Endothelial cell (in vitro differentiated cells): ENCODE measurements around the gene ARHGAP6. TPM values are rescaled to one million over a fixed set of nuclear protein-coding genes. Genes with fewer than 3 reads are reported as not detected.

Experiments used
- DNase-seq: peaks from one replicate; pipeline ENCODE4 v3.0.0; 2021; ENCODE audit warnings: low spot score
- H3K27ac Mint-ChIP-seq: one replicate; pipeline ENCODE4 v1.8.0; 2021; ENCODE audit warnings: mixed read lengths, inconsistent platforms; ENCODE audit not compliant: unreplicated experiment
- H3K27me3 Mint-ChIP-seq: one replicate; pipeline ENCODE4 v1.8.0; 2021; ENCODE audit warnings: mild to moderate bottlenecking, moderate library complexity, mixed read lengths, inconsistent platforms; ENCODE audit not compliant: unreplicated experiment
- H3K36me3 Mint-ChIP-seq: one replicate; pipeline ENCODE4 v1.8.0; 2021; ENCODE audit warnings: mild to moderate bottlenecking, low read depth, mixed read lengths, inconsistent platforms; ENCODE audit not compliant: unreplicated experiment
- H3K4me1 Mint-ChIP-seq: one replicate; pipeline ENCODE4 v1.8.0; 2021; ENCODE audit warnings: mild to moderate bottlenecking, mixed read lengths, inconsistent platforms; ENCODE audit not compliant: unreplicated experiment
- H3K4me3 Mint-ChIP-seq: one replicate; pipeline ENCODE4 v1.8.0; 2021; ENCODE audit warnings: mild to moderate bottlenecking, mixed read lengths, inconsistent platforms; ENCODE audit not compliant: unreplicated experiment
- H3K9me3 Mint-ChIP-seq: one replicate; pipeline ENCODE4 v1.8.0; 2021; ENCODE audit warnings: mixed read lengths, inconsistent platforms; ENCODE audit not compliant: unreplicated experiment
- CTCF ChIP-seq: fragments of 200-600 bp; sonication (generic); IDR thresholded peaks from one replicate; pipeline ENCODE4 v1.5.0; 2021; ENCODE audit warnings: antibody characterized with exemption; ENCODE audit not compliant: unreplicated experiment
- total RNA-seq: library from RNA; stranded (reverse); fragmentation: NEBNext Ultra II Directional; extraction: Animal tissue kit (Norgen Biotek cat#: 25700); gene quantifications from one replicate; pipeline ENCODE4 v1.2.1, GENCODE V29; 2021; ENCODE audit not compliant: unreplicated experiment

The ARHGAP6 gene
- total RNA-seq, 1 donor from 2014 or later: 4.1 TPM

GRCh38 chrX:11349020-11349419 is 316.7 kb downstream of the ARHGAP6 start:
- DNase-seq: no peak
- Mint-ChIP-seq H3K4me3 (no peak overlapping the region), H3K27me3 (no peaks in the 10 kb centered on the region), H3K27ac (no peak overlapping the region), H3K36me3 (no peaks in the 10 kb centered on the region), H3K9me3 (no peaks in the 10 kb centered on the region), H3K4me1 (no peaks in the 10 kb centered on the region)
- no peak for TF ChIP-seq CTCF

- no peak for TF ChIP-seq CTCF
- Mint-ChIP-seq H3K36me3 (no peaks in the 10 kb centered on the region), H3K9me3 (no peaks in the 10 kb centered on the region), H3K4me1 (no peaks in the 10 kb centered on the region), H3K4me3 (no peak overlapping the region), H3K27me3 (no peaks in the 10 kb centered on the region), H3K27ac (no peak overlapping the region)
- DNase-seq: no peak
Observed at GRCh38 chrX:11347300-11347699, 318.4 kb downstream of the ARHGAP6 start.

- Mint-ChIP-seq H3K9me3 (no peaks in the 10 kb centered on the region), H3K27ac (no peak overlapping the region), H3K27me3 (no peaks in the 10 kb centered on the region), H3K4me1 (no peaks in the 10 kb centered on the region), H3K4me3 (no peak overlapping the region), H3K36me3 (no peaks in the 10 kb centered on the region)
- DNase-seq: no peak
- no peak for TF ChIP-seq CTCF
Observed at GRCh38 chrX:11346121-11346682, 319.5 kb downstream of the ARHGAP6 start.

- H3K9me3 Mint-ChIP-seq: no peaks in the 10 kb centered on the region
- no peak overlapping the region for H3K27ac Mint-ChIP-seq
- H3K4me1 Mint-ChIP-seq: no peaks in the 10 kb centered on the region
- no peak for DNase-seq
- no peak for TF ChIP-seq CTCF
- no peak overlapping the region for H3K4me3 Mint-ChIP-seq
- no peaks in the 10 kb centered on the region for H3K27me3 Mint-ChIP-seq
- no peaks in the 10 kb centered on the region for H3K36me3 Mint-ChIP-seq
Observed at GRCh38 chrX:11342673-11343072, 323.0 kb downstream of the ARHGAP6 start.

- no peaks in the 10 kb centered on the region for H3K27me3 Mint-ChIP-seq
- no peaks in the 10 kb centered on the region for H3K9me3 Mint-ChIP-seq
- H3K27ac Mint-ChIP-seq: no peak overlapping the region
- H3K4me3 Mint-ChIP-seq: no peak overlapping the region
- no peaks in the 10 kb centered on the region for H3K4me1 Mint-ChIP-seq
- TF ChIP-seq CTCF: no peak
- H3K36me3 Mint-ChIP-seq: no peaks in the 10 kb centered on the region
- DNase-seq: no peak
Observed at GRCh38 chrX:11341274-11342201, 324.2 kb downstream of the ARHGAP6 start.
